GM12874 (cell line): ENCODE measurements around the gene CMPK1.

Experiments
- CTCF ChIP-seq: IDR thresholded peaks from 2 replicates; pipeline ENCODE4 v1.5.1; 2011; ENCODE audit warnings: low read depth, mild to moderate bottlenecking, control low read depth, low read length, moderate library complexity; ENCODE audit not compliant: insufficient read depth

CMPK1 gene

GRCh38 chr1:47333578-47333921 is at the start of gene CMPK1:
TSS of gene CMPK1 (plus strand) at chr1:47333790. CDS start at chr1:47333946, 156 bp downstream.
- TF ChIP-seq CTCF = no peak

GRCh38 chr1:47295579-47295978 is 38.0 kb upstream of the CMPK1 start:
- TF ChIP-seq CTCF = no peak

GRCh38 chr1:47298025-47298699 is 35.4 kb upstream of the CMPK1 start:
- no peak for TF ChIP-seq CTCF

- TF ChIP-seq CTCF = no peak
Measured at GRCh38 chr1:47302472-47302871, 31.1 kb upstream of the CMPK1 start.

- TF ChIP-seq CTCF = no peak
Measured at GRCh38 chr1:47309427-47309826, 24.2 kb upstream of the CMPK1 start.

- no peak for TF ChIP-seq CTCF
Measured at GRCh38 chr1:47313915-47314664, 19.5 kb upstream of the CMPK1 start, which contains the start of gene STIL. TSS of gene STIL (minus strand) at chr1:47314147. CDS start at chr1:47310319, 3,828 bp downstream.

- TF ChIP-seq CTCF = no peak
Measured at GRCh38 chr1:47317841-47318240, 15.7 kb upstream of the CMPK1 start.
